Measurements from ENCODE around the gene MLPH. TPM values are rescaled to one million over a fixed set of nuclear protein-coding genes. Genes with fewer than 3 reads are reported as not detected.

The MLPH gene
- total and polyA plus RNA-seq, 2 of the 13 experiments (the other 11 are each of a cell fraction or from before 2014, with no cell fraction given): 0.12 TPM; not detected in 1

GRCh38 chr2:237590272-237591140 is 103.5 kb downstream of the MLPH start, which contains the start of gene RAB17 (continued):
- peak; percentile 42 for TF ChIP-seq RAD51 (IDR thresholded peaks at IDR 0.05; ENCODE audit: borderline replicate concordance)
- TF ChIP-seq ZNF441 (CRISPR knock-in tag; IDR thresholded peaks at IDR 0.05; ENCODE audit: borderline replicate concordance): peak; percentile 77; the same call in 1 of the 2 replicates
- TF ChIP-seq HNRNPH1 (optimal IDR thresholded peaks at IDR 0.05; ENCODE audit: low read depth, low read length): no peak
- TF ChIP-seq ZNF570 (CRISPR knock-in tag; IDR thresholded peaks at IDR 0.05; ENCODE audit: borderline replicate concordance): no peak
- no peak for TF ChIP-seq ZBTB21 (CRISPR knock-in tag; IDR thresholded peaks at IDR 0.05)
- peak; percentile 50; the same call in 1 of the 2 replicates for TF ChIP-seq DR1 (CRISPR knock-in tag; IDR thresholded peaks at IDR 0.05)
- peak; percentile 88; the same call in 1 of the 2 replicates for TF ChIP-seq KLF15 (CRISPR knock-in tag; IDR thresholded peaks at IDR 0.05; ENCODE audit: borderline replicate concordance)
- no peak for TF ChIP-seq CHCHD3 (CRISPR knock-in tag; IDR thresholded peaks at IDR 0.05)
- no peak for TF ChIP-seq ZNF207 (IDR thresholded peaks at IDR 0.05; ENCODE audit: borderline replicate concordance)
- peak; percentile 98 for TF ChIP-seq AKAP8 (CRISPR knock-in tag; IDR thresholded peaks at IDR 0.05)
- peak; percentile 84; the same call in 1 of the 2 replicates for TF ChIP-seq NFKB2 (CRISPR knock-in tag; IDR thresholded peaks at IDR 0.05; ENCODE audit: borderline replicate concordance)
- TF ChIP-seq SMC3 (IDR thresholded peaks at IDR 0.05; ENCODE audit: low read length): no peak
- no peak for TF ChIP-seq ZNF468 (CRISPR knock-in tag; IDR thresholded peaks at IDR 0.05)
- peak; percentile 54; the same call in 1 of the 2 replicates for TF ChIP-seq MIXL1 (CRISPR knock-in tag; IDR thresholded peaks at IDR 0.05)
- peak; percentile 85; the same call in 1 of the 2 replicates for TF ChIP-seq ZNF235 (CRISPR knock-in tag; IDR thresholded peaks at IDR 0.05; ENCODE audit: borderline replicate concordance)
- TF ChIP-seq ZNF18 (CRISPR knock-in tag; IDR thresholded peaks at IDR 0.05; ENCODE audit: insufficient replicate concordance): peak; percentile 82
- peak; percentile 76 for TF ChIP-seq PHF20 (CRISPR knock-in tag; IDR thresholded peaks at IDR 0.05)
- TF ChIP-seq ZNF674 (CRISPR knock-in tag; IDR thresholded peaks at IDR 0.05; ENCODE audit: low read depth): 0 out of 2 replicates have a peak, but pooled peaks have one; percentile 74
- no peak for TF ChIP-seq SETDB1 (CRISPR knock-in tag; IDR thresholded peaks at IDR 0.05; ENCODE audit: borderline replicate concordance)
- TF ChIP-seq ZNF713 (CRISPR knock-in tag; IDR thresholded peaks at IDR 0.05): peak; percentile 32; the same call in 1 of the 2 replicates
- peak; percentile 89 for TF ChIP-seq IRF9 (CRISPR knock-in tag; IDR thresholded peaks at IDR 0.05; ENCODE audit: borderline replicate concordance)
- no peak for TF ChIP-seq ZNF12 (CRISPR knock-in tag; IDR thresholded peaks at IDR 0.05)
- no peak for TF ChIP-seq CEBPB (IDR thresholded peaks at IDR 0.05; ENCODE audit: borderline replicate concordance, low read depth, low read length)
- no peak; the same call in 1 of the 2 replicates for TF ChIP-seq HCFC1 (IDR thresholded peaks at IDR 0.05; ENCODE audit: low read depth, low read length)
- TF ChIP-seq MEIS2 (CRISPR knock-in tag; IDR thresholded peaks at IDR 0.05): peak; percentile 87
- peak; percentile 27; the same call in 1 of the 2 replicates for TF ChIP-seq ZNF3 (CRISPR knock-in tag; IDR thresholded peaks at IDR 0.05)
- peak; percentile 34; the same call in 1 of the 2 replicates for TF ChIP-seq THAP8 (CRISPR knock-in tag; IDR thresholded peaks at IDR 0.05; ENCODE audit: borderline replicate concordance)
- no peak for TF ChIP-seq MATR3 (CRISPR knock-in tag; IDR thresholded peaks at IDR 0.05)
- TF ChIP-seq ATM (IDR thresholded peaks at IDR 0.05; ENCODE audit: borderline replicate concordance): no peak
